Measurements from ENCODE around the gene ARID1B.
A peak's percentile ranks its signal among the peaks of the same experiment; 100 is the strongest.

The ARID1B gene

GRCh38 chr6:156870924-156871539 lies 93.9 kb downstream of the ARID1B start:
- H3K36me3 ChIP-seq (ENCODE audit: control insufficient read depth in 2 of 2, insufficient read depth in 1 of 2, low read length in 2 of 2): no peaks in the 10 kb centered on the region
- TF ChIP-seq ZNF843 (tag by site-specific recombination; IDR thresholded peaks at IDR 0.05) (no peak), SCRT1 (tag by site-specific recombination; IDR thresholded peaks at IDR 0.05; ENCODE audit: borderline replicate concordance) (no peak), ZNF121 (tag by site-specific recombination; IDR thresholded peaks at IDR 0.05) (no peak), MZF1 (tag by site-specific recombination; IDR thresholded peaks at IDR 0.05; ENCODE audit: borderline replicate concordance) (no peak), ZNF16 (tag by site-specific recombination; IDR thresholded peaks at IDR 0.05; ENCODE audit: low read depth) (no peak), ZNF571 (tag by site-specific recombination; IDR thresholded peaks at IDR 0.05) (no peak), ZNF211 (tag by site-specific recombination; IDR thresholded peaks at IDR 0.05; ENCODE audit: low read depth) (no peak), SCRT2 (tag by site-specific recombination; IDR thresholded peaks at IDR 0.05) (peak; percentile 24; the same call in 1 of the 2 replicates), ZNF488 (tag by site-specific recombination; IDR thresholded peaks at IDR 0.05) (no peak)
- H3K9me3 ChIP-seq (ENCODE audit: control insufficient read depth, insufficient read depth, low read depth, low read length): no peaks in the 10 kb centered on the region
- peaks cover 11% of the 10 kb centered on the region for H3K4me1 ChIP-seq (ENCODE audit: control insufficient read depth, insufficient read depth, low read length)
- H3K4me3 ChIP-seq (ENCODE audit: low read depth, low read length): no peak overlapping the region
- H3K27ac ChIP-seq (ENCODE audit: extremely low read depth, low read depth, low read length): no peak overlapping the region
- ChIA-PET CTCF (interaction anchor here (0.6 to 1.2 kb wide), 3 partner anchors 22 to 143 kb away, joined by 4 to 6 read pairs (median 5); no protein-coding TSS in a partner anchor), POLR2A (interaction anchor here (0.7 kb wide), 1 partner anchor 92 kb away, joined by 3 read pairs; no protein-coding TSS in a partner anchor)

- Histone ChIP-seq H3K36me3 (ENCODE audit: control insufficient read depth in 2 of 2, insufficient read depth in 1 of 2, low read length in 2 of 2) (no peaks in the 10 kb centered on the region), H3K9me3 (ENCODE audit: control insufficient read depth, insufficient read depth, low read depth, low read length) (no peaks in the 10 kb centered on the region), H3K4me3 (ENCODE audit: low read depth, low read length) (no peak overlapping the region), H3K4me1 (ENCODE audit: control insufficient read depth, insufficient read depth, low read length) (no peaks in the 10 kb centered on the region), H3K27ac (ENCODE audit: extremely low read depth, low read depth, low read length) (no peak overlapping the region)
- ChIA-PET CTCF (interaction anchor here (0.8 kb wide), 1 partner anchor 11 kb away, joined by 3 read pairs; no protein-coding TSS in a partner anchor), POLR2A (no interaction called here)
- TF ChIP-seq YY2 (tag by site-specific recombination; IDR thresholded peaks at IDR 0.05) (no peak), ZBTB21 (tag by site-specific recombination; IDR thresholded peaks at IDR 0.05) (no peak), ZNF555 (tag by site-specific recombination; conservative IDR thresholded peaks at IDR 0.05) (no peak), ZNF366 (tag by site-specific recombination; conservative IDR thresholded peaks at IDR 0.05) (no peak), ZNF292 (tag by site-specific recombination; IDR thresholded peaks at IDR 0.05; ENCODE audit: borderline replicate concordance, low read depth) (no peak), YY1 (tag by site-specific recombination; IDR thresholded peaks at IDR 0.05) (no peak), BCL11B (tag by site-specific recombination; IDR thresholded peaks at IDR 0.05; ENCODE audit: low read depth) (no peak), ZNF138 (tag by site-specific recombination; IDR thresholded peaks at IDR 0.05; ENCODE audit: borderline replicate concordance) (no peak), ZNF221 (tag by site-specific recombination; IDR thresholded peaks at IDR 0.05; ENCODE audit: borderline replicate concordance) (no peak), ZNF621 (tag by site-specific recombination; IDR thresholded peaks at IDR 0.05) (no peak), GLIS1 (tag by site-specific recombination; IDR thresholded peaks at IDR 0.05) (no peak), ZNF248 (tag by site-specific recombination; IDR thresholded peaks at IDR 0.05) (no peak), BCL11A (tag by site-specific recombination; IDR thresholded peaks at IDR 0.05; ENCODE audit: low read depth) (no peak), TCF7L2 (IDR thresholded peaks at IDR 0.05; ENCODE audit: borderline replicate concordance, low read depth, low read length) (no peak), ZNF544 (tag by site-specific recombination; IDR thresholded peaks at IDR 0.05) (no peak), ZNF391 (tag by site-specific recombination; IDR thresholded peaks at IDR 0.05; ENCODE audit: borderline replicate concordance, low read depth) (no peak)
- TF ChIP-seq, protein P1, sequence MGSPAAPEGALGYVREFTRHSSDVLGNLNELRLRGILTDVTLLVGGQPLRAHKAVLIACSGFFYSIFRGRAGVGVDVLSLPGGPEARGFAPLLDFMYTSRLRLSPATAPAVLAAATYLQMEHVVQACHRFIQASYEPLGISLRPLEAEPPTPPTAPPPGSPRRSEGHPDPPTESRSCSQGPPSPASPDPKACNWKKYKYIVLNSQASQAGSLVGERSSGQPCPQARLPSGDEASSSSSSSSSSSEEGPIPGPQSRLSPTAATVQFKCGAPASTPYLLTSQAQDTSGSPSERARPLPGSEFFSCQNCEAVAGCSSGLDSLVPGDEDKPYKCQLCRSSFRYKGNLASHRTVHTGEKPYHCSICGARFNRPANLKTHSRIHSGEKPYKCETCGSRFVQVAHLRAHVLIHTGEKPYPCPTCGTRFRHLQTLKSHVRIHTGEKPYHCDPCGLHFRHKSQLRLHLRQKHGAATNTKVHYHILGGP (tag by site-specific recombination; IDR thresholded peaks at IDR 0.05): no peak
- TF ChIP-seq, protein P2, sequence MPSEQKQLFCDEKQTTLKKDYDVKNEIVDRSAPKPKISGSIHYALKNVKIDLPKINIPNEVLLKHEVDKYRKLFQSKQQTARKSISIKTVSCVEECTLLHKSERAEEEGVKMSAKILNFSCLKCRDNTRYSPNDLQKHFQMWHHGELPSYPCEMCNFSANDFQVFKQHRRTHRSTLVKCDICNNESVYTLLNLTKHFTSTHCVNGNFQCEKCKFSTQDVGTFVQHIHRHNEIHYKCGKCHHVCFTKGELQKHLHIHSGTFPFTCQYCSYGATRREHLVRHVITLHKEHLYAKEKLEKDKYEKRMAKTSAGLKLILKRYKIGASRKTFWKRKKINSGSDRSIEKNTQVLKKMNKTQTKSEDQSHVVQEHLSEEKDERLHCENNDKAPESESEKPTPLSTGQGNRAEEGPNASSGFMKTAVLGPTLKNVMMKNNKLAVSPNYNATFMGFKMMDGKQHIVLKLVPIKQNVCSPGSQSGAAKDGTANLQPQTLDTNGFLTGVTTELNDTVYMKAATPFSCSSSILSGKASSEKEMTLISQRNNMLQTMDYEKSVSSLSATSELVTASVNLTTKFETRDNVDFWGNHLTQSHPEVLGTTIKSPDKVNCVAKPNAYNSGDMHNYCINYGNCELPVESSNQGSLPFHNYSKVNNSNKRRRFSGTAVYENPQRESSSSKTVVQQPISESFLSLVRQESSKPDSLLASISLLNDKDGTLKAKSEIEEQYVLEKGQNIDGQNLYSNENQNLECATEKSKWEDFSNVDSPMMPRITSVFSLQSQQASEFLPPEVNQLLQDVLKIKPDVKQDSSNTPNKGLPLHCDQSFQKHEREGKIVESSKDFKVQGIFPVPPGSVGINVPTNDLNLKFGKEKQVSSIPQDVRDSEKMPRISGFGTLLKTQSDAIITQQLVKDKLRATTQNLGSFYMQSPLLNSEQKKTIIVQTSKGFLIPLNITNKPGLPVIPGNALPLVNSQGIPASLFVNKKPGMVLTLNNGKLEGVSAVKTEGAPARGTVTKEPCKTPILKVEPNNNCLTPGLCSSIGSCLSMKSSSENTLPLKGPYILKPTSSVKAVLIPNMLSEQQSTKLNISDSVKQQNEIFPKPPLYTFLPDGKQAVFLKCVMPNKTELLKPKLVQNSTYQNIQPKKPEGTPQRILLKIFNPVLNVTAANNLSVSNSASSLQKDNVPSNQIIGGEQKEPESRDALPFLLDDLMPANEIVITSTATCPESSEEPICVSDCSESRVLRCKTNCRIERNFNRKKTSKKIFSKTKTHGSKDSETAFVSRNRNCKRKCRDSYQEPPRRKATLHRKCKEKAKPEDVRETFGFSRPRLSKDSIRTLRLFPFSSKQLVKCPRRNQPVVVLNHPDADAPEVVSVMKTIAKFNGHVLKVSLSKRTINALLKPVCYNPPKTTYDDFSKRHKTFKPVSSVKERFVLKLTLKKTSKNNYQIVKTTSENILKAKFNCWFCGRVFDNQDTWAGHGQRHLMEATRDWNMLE (tag by site-specific recombination; conservative IDR thresholded peaks at IDR 0.05; ENCODE audit: low read depth): no peak
Measured at GRCh38 chr6:156872903-156873302, 95.7 kb downstream of the ARID1B start.

All from HEK293 (cell line).